Thyroid gland (tissue), 4 donors: ENCODE results near the gene TNS4.

Source experiments
- POLR2A ChIP-seq, 2 donors: fragments of 450-650 bp; IDR thresholded peaks; one replicate each; pipeline ENCODE4 v1.6.1; 2017; ENCODE audit warnings: antibody characterized with exemption in 2 of 2, mild to moderate bottlenecking in 2 of 2, moderate library complexity in 1 of 2
- TF ChIP-seq, protein P1 (sequence below), 6 experiments: fragments of 200-600 bp in 3 of 6; fragments of 450-650 bp in 3 of 6; sonication (generic) in 3 of 6; IDR thresholded peaks; one replicate each; pipeline ENCODE4 v1.5.1; 2016 to 2019; ENCODE audit warnings: antibody characterized with exemption in 6 of 6, mild to moderate bottlenecking in 2 of 6, inconsistent platforms in 1 of 6, moderate library complexity in 1 of 6

- TF ChIP-seq, protein P1, sequence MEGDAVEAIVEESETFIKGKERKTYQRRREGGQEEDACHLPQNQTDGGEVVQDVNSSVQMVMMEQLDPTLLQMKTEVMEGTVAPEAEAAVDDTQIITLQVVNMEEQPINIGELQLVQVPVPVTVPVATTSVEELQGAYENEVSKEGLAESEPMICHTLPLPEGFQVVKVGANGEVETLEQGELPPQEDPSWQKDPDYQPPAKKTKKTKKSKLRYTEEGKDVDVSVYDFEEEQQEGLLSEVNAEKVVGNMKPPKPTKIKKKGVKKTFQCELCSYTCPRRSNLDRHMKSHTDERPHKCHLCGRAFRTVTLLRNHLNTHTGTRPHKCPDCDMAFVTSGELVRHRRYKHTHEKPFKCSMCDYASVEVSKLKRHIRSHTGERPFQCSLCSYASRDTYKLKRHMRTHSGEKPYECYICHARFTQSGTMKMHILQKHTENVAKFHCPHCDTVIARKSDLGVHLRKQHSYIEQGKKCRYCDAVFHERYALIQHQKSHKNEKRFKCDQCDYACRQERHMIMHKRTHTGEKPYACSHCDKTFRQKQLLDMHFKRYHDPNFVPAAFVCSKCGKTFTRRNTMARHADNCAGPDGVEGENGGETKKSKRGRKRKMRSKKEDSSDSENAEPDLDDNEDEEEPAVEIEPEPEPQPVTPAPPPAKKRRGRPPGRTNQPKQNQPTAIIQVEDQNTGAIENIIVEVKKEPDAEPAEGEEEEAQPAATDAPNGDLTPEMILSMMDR (IDR thresholded peaks at IDR 0.05), result no peak
- TF ChIP-seq POLR2A (IDR thresholded peaks at IDR 0.05), result no peak
Observed at GRCh38 chr17:40529991-40530390, 28.6 kb upstream of the TNS4 start.
